K562 (cell line): Measurements from ENCODE around the gene NDUFS8. TPM values are rescaled to one million over a fixed set of nuclear protein-coding genes. Genes with fewer than 3 reads are reported as not detected.

Source experiments
- ATAC-seq: fragments of 200-7000 bp; cut with Tn5 transposase; 3 replicates; pipeline ENCODE4 v1.9.1; 2020; ENCODE audit warnings: moderate library complexity
- BruUV-seq: library from RNA; stranded (reverse); fragments of 400-500 nt; replicated peaks from 2 replicates; lab custom pipeline; 2021; lab: Mats Ljungman, UMichigan
- CTCF ChIA-PET: fragments of 300-600 bp; formaldehyde crosslinking; extraction: SDS; loops from one replicate; lab custom pipeline; 2021; ENCODE audit warnings: low intra/inter-chr PET ratio; lab: Yijun Ruan, JAX
- POLR2A ChIA-PET: fragments of 300-600, 350-650 bp; sonication (Branson Sonifier 250); formaldehyde crosslinking; extraction: SDS; loops from one replicate; lab custom pipeline; 2021; ENCODE audit warnings: antibody characterized with exemption, inconsistent platforms; lab: Yijun Ruan, JAX
- DNase-seq, 4 experiments: peaks; one replicate each; pipeline versions ENCODE4 v3.0.0 to v3.0.0-alpha.2; 2011 to 2018; ENCODE audit warnings: low spot score in 3 of 4, mixed read lengths in 3 of 4; ENCODE audit errors: extremely low read depth in 1 of 4
- FAIRE-seq: peaks from 2 replicates; lab custom pipeline; 2011; peaks lifted over from hg19 to GRCh38; lab: Jason Lieb, UNC
- H2AFZ ChIP-seq: 2 replicates; pipeline ENCODE4 v1.6.0; 2011; ENCODE audit warnings: low read depth, low read length, control low read depth, inconsistent platforms
- H3K27ac ChIP-seq: fragments of 200-600 bp; 3 replicates; pipeline ENCODE4 v1.8.0; 2011; ENCODE audit warnings: low read depth, mild to moderate bottlenecking, control low read depth, inconsistent platforms, low read length, moderate library complexity, mixed read lengths; ENCODE audit errors: extremely low read depth
- H3K27me3 ChIP-seq, 2 experiments: fragments of 300-600 bp in 1 of 2; 2 replicates in 1 of 2; 3 replicates in 1 of 2; pipeline versions ENCODE4 v1.6.0 to v1.8.0; 2011; ENCODE audit warnings: inconsistent platforms in 2 of 2, low read length in 2 of 2, mild to moderate bottlenecking in 1 of 2, mixed read lengths in 1 of 2, moderate library complexity in 1 of 2; ENCODE audit not compliant: control insufficient read depth in 2 of 2, insufficient read depth in 2 of 2
- H3K36me3 ChIP-seq: fragments of 300-600 bp; 3 replicates; pipeline ENCODE4 v1.8.0; 2011; ENCODE audit warnings: mild to moderate bottlenecking, low read length, inconsistent platforms; ENCODE audit not compliant: control insufficient read depth, insufficient read depth
- H3K4me1 ChIP-seq, 2 experiments: fragments of 200-600 bp in 1 of 2; replicated peaks in 1 of 2; 2 replicates in 1 of 2; 3 replicates in 1 of 2; pipeline versions ENCODE4 v1.5.1 to v1.8.0; 2011; ENCODE audit warnings: inconsistent platforms in 2 of 2, low read length in 2 of 2, mild to moderate bottlenecking in 1 of 2, mixed read lengths in 1 of 2, moderate library complexity in 1 of 2; ENCODE audit not compliant: control insufficient read depth in 2 of 2, insufficient read depth in 2 of 2
- H3K4me2 ChIP-seq: 2 replicates; pipeline ENCODE4 v1.6.1; 2011; ENCODE audit warnings: low read length, control low read depth, inconsistent platforms, mixed read lengths; ENCODE audit not compliant: insufficient read depth
- H3K4me3 ChIP-seq: fragments of 200-600 bp; sonication (generic), shearing (Covaris generic); 2 replicates; pipeline ENCODE4 v1.5.1; 2016; ENCODE audit warnings: control low read depth, inconsistent platforms
- H3K79me2 ChIP-seq: fragments of 200-600 bp; 3 replicates; pipeline ENCODE4 v1.8.0; 2011; ENCODE audit warnings: low read length, inconsistent platforms; ENCODE audit not compliant: control insufficient read depth, insufficient read depth
- H3K9ac ChIP-seq, 2 experiments: 2 replicates each; pipeline versions ENCODE4 v1.6.0 to v1.6.1; 2011; ENCODE audit warnings: low read depth in 2 of 2, low read length in 2 of 2, control low read depth in 1 of 2, inconsistent platforms in 1 of 2, mild to moderate bottlenecking in 1 of 2, mixed read lengths in 1 of 2; ENCODE audit not compliant: insufficient read depth in 1 of 2
- H3K9me1 ChIP-seq: one replicate; pipeline ENCODE4 v1.6.0; 2011; ENCODE audit warnings: inconsistent platforms, mild to moderate bottlenecking, low read length, moderate library complexity; ENCODE audit not compliant: control insufficient read depth, insufficient read depth
- H3K9me3 ChIP-seq: replicated peaks from 2 replicates; pipeline ENCODE4 v1.5.1; 2011; ENCODE audit warnings: low read depth, low read length, inconsistent platforms; ENCODE audit not compliant: control insufficient read depth, insufficient read depth
- H4K20me1 ChIP-seq: replicated peaks from 2 replicates; pipeline ENCODE4 v1.6.1; 2011; ENCODE audit warnings: low read length, inconsistent platforms, mixed read lengths; ENCODE audit not compliant: control insufficient read depth, insufficient read depth
- ZNF124 ChIP-seq: sonication (generic); formaldehyde crosslinking; IDR thresholded peaks from 2 replicates; pipeline ENCODE4 v1.8.1; 2022; ENCODE audit warnings: missing genetic modification reagents
- WGBS: fragments of 100-300 bp; shearing (Covaris generic); methylation state at CpG from one replicate; pipeline ENCODE4 v1.1.6; 2016; ENCODE audit warnings: low coverage, mixed read lengths; ENCODE audit not compliant: insufficient coverage; ENCODE audit errors: missing lambda C conversion rate; 5-methylcytosine and 5-hydroxymethylcytosine counted together
- in situ Hi-C: fragments of 300-500 bp; cut with MboI; formaldehyde crosslinking; loops from 4 replicates; pipeline ENCODE4 v1.15.0; 2018; ENCODE audit warnings: inconsistent platforms, mixed read lengths
- intact Hi-C: fragments of 100-400 bp; cut with micrococcal nuclease; formaldehyde crosslinking; loops from 2 replicates; pipeline ENCODE4 v1.14.2; 2022
- polyA plus RNA-seq, 8 experiments: library from polyadenylated mRNA; depleted of rRNA in 4 of 8; stranded (reverse) in 5 of 8; unstranded in 3 of 8; fragments of >200 nt; fragmentation: Nextera tagmentation in 2 of 8; fragmentation: Illumina TruSeq in 1 of 8; extraction: Ambion mirVana in 2 of 8; extraction: Trizol in 1 of 8; gene quantifications; 2 replicates each; pipeline versions ENCODE4 v1.2.1 to v1.2.3, GENCODE V29; 2011 to 2014; ENCODE audit warnings: inconsistent platforms in 1 of 8, missing spikeins in 1 of 8
- total RNA-seq, 7 experiments: library from RNA; depleted of rRNA in 6 of 7; stranded (reverse); fragments of >200 nt in 6 of 7; fragmentation: Illumina TruSeq in 2 of 7; extraction: Trizol in 2 of 7; gene quantifications; 2 replicates each; pipeline versions ENCODE4 v1.2.1 to v1.2.3, GENCODE V29; 2011 to 2021; ENCODE audit warnings: low replicate concordance in 1 of 7
- TF ChIP-seq, protein P1 (sequence below): fragments of 250-450 bp; sonication (Bioruptor Pico); IDR thresholded peaks from 2 replicates; pipeline ENCODE4 v1.8.0; 2022; ENCODE audit warnings: inconsistent platforms, mild to moderate bottlenecking, moderate library complexity, borderline replicate concordance

Gene NDUFS8
- total and polyA plus RNA-seq, 9 of the 15 experiments (the other 6 are each of a cell fraction or from before 2014, with no cell fraction given) = 36.5 to 351 (median 101) TPM

DNA sequence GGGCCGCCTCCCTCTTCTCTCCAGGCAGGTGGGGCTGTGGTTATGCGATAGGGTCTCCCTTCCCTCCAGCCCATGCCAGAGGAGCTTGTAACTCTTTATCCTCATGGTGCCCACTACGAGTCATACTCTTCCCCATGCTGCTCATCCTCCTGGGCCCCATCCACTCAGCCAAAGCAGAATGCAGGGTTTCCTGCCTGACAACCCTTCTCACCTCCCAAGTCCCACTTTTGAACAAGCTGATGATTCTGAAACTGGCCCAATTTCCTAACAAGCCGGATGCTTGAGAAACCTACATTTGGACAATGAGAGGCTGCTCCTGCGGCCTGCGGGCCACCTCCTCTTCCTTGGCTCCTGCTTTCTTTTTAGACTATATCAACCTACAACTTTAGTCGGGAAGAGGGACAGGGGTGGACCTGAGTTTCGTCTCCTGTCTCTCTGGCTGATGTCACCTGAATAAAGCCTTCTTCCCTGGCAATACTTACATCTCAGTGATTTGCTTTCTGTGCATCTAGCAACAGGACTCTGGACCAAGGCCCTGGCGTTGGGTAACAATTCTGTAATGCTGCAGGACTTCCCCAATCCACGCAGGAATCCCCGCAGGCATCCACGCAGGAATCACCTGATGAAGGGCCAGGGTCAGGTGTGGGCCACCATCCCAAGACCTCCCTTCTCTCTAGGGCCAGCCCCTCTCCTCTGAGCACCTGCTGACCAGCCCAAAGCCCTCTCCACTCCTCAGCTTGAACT is 1.5 kb upstream of the NDUFS8 start:
- no peak for FAIRE-seq
- ATAC-seq = no peak
- no TSS peak for BruUV-seq
- peaks cover 25% of the 10 kb centered on the region for H3K79me2 ChIP-seq
- TF ChIP-seq, protein P1, sequence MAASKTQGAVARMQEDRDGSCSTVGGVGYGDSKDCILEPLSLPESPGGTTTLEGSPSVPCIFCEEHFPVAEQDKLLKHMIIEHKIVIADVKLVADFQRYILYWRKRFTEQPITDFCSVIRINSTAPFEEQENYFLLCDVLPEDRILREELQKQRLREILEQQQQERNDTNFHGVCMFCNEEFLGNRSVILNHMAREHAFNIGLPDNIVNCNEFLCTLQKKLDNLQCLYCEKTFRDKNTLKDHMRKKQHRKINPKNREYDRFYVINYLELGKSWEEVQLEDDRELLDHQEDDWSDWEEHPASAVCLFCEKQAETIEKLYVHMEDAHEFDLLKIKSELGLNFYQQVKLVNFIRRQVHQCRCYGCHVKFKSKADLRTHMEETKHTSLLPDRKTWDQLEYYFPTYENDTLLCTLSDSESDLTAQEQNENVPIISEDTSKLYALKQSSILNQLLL (CRISPR knock-in tag) = no peak
- TF ChIP-seq ZNF124 (CRISPR knock-in tag) = 0 out of 2 replicates have a peak, but pooled peaks have one; percentile 31
- DNase-seq = no peak
- no peaks in the 10 kb centered on the region for H3K9me1 ChIP-seq
- WGBS = 84% methylated on average over 11 of the region's 12 CpGs
- peak overlapping the region; percentile 71 for H3K4me2 ChIP-seq
- H3K27ac ChIP-seq = no peak overlapping the region
- ChIA-PET CTCF (no interaction called here), POLR2A (interaction anchor here (0.6 to 1.6 kb wide), 3 partner anchors 9 to 37 kb away, joined by 3 read pairs; partner anchors contain the start of genes ALDH3B1 and TCIRG1)
- H3K4me1 ChIP-seq = peaks cover 14 to 57% of the 10 kb centered on the region in 2 experiments; a peak in 4 of 5 replicates
- H2AFZ ChIP-seq = no peak overlapping the region
- peak overlapping the region; percentile 71; the same call in 1 of the 2 replicates for H3K4me3 ChIP-seq
- in situ Hi-C loops = no loop called here
- H3K27me3 ChIP-seq = no peaks in the 10 kb centered on the region
- no peaks in the 10 kb centered on the region for H3K9me3 ChIP-seq
- H3K36me3 ChIP-seq = peaks cover 22% of the 10 kb centered on the region; the same call in 2 of the 3 replicates
- peak overlapping the region in 1 of 2 experiments; percentile 91; a peak in 2 of 4 replicates for H3K9ac ChIP-seq
- intact Hi-C loops = no loop called here
- peaks cover 4% of the 10 kb centered on the region; the same call in 1 of the 2 replicates for H4K20me1 ChIP-seq
